Activated effector memory CD4-positive, alpha-beta T cell treated with Interleukin-2 at 50 U/mL for 16 hours (primary cell): ENCODE results near the gene ADGRG6.
"Not testable (repeated sequence)": the region's sequence is repeated elsewhere in the genome, so short reads cannot be mapped to it uniquely, and the experiment has no call there.

Experiments used
- DNase-seq: peaks from one replicate; pipeline ENCODE4 v3.0.0-alpha.2; 2020

Gene ADGRG6

DNA sequence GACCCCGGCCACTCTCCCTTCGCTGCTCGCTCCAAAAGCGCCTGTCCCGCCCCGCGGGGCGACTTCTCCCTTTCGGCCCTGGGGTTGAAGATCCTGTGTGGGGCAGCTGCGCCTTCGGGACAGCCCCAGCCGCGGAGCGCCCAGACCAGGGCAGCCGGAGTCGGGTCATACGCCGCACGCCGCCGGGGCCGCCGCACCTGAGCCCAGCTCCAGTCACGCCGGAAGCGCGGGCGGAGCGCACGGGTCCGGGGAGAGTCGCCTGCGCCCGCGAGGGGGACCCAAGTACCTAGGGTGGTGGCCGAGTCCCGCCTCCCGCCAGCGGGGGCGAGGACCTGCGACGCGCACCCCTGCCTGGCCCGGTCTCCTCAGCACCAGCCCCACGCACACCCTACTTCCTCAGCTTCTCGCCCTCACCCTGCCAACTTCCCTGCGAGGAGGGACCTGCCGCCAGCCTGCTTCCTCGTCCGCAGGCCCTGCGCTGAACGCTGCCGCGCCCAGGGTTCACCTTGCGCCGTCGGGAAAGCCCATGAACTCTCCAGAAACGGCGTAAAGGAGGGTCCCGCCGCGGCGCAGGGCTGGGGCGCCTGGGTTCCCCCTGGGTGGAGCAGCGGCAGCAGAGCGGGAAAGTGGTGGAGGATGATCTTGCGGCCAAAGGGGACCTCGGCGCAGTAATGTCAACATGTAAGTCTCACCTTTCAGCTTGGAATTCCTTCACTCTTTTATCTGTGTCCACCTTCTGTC is at the start of gene ADGRG6:
Gene ADGRG6, plus strand, starts transcription at position 357 of the 741 bp plus-strand sequence. Its CDS starts 323 bp downstream, at position 680.
- peak; percentile 0 for DNase-seq

DNA sequence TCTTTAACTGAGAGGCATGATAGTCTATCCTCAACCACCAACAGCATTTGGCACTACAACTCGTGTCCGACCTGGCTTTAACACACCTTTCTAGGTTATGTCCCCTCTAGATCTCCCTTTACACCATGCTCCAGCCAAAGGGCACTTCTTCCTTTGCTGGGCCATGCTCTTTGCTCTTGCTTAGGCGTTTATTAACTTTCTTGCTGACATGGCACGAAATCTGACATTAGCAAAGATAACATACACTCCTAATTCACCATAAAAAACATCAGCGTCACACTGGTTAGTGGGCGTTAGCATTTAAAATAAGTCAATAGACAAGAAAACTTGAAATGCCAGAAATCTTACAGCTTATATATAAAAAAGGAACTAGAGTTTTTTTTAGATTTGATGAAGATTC is 47.3 kb upstream of the ADGRG6 start:
- DNase-seq, result no peak

DNA sequence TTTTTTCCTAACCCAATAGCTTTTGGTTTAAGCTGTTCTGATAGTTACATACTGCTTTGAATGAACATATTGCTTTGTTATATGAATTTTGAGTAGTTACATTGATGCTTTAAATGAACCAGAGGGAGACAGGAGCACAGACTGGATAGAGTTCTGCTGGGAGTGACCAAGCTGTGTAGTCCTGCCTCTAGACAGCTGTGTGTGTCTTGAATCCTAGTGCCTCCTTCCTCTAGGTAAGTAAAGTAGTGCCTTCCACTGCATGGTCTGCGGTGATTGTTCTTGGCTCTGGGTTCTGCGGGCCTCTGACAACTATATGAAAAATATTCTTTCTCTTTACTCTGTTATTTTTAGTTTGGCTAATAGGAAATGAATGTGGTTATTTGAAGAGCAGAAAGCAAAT is 46.0 kb upstream of the ADGRG6 start:
- no peak for DNase-seq

DNA sequence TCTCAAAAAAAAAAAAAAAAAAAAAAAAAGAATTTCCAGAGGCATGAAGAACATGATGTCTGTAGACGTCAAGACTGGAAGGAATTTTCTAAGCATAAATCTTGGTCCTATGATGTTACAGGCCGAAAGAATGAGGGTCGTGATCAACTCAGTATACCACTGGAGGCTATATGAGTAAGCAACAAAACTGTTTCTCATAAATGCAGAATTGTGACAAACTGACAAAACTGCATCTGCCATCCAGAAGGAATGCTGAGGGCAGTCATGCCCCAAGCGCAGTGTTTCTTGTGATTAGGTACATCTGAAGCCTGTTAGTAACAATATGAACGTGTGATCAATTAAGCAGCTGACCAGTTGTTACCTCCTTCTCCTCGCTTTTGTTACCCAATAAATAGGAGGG is 43.5 kb upstream of the ADGRG6 start:
- no peak for DNase-seq

DNA sequence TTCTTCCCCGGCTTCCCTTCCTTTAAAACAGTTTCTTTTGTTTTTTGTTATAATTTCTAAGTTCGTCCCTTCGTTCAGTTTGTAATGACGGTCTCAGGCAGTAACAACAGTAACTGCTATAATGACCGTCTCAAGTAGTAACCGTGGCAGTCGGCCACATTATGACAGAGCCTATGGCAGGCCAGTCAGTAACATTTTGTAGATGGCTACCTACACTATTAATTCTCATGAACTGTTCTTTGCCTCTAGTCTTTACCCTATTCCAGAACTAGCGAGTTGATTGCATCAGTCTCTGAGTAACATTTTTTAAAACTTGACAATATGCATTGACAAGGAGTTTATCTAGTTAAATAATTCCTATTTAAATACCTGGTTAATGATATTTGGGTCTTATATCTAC is 43.0 kb upstream of the ADGRG6 start:
- DNase-seq, result no peak

DNA sequence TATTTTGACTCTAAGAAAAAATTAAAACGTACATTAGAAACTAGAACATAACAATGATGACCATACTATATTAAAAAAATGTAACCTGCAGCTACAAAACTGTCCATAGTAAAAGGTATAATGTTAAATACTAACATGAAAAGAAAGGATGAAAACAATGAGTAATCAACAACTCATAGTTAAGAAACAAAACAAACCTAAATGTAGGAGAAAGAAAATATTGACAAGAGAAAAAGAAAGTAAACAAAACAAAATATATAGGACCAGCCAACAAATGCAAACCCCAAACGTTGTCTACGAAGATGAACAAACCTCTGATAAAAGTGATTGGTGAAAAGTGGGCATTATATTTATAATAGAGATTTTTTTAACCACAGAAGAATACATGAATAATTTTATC is 41.1 kb upstream of the ADGRG6 start:
- no peak for DNase-seq

DNA sequence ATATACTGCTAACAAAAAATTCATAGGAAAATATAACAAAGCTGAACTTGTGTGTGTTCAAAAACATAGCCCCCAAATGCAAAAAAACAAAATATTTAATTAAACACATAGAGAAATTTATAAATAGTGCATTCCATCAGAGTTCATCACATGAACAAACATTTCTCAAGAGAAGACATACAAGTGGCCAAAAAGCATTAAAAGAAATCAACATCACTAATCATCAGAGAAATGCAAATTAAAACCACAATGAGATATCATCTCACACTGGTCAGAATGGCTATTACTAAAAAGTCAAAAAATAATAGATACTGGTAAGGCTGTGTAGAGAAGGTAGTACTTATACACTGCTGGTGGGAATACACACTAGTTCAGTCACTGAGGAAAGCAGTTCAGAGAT is 39.6 kb upstream of the ADGRG6 start:
- DNase-seq, result no peak

DNA sequence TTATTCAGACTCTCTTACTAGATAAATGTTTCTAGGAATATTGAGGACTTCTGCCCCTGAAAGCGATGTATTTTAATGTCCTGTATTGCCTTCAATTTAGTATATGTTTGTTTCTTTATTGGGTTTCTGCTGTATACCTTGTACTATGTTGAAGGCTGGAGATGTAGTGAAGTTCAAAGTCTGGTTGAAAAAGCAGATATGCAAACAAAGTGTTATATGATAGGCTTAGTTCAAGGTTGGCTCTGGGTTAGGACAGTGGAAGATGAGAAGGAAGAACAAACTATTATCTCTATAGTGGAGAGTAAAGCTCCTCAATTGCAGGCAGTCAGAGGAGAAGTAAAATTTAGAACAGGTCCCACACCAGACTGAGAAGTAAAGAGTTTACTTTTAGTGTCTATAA is 36.3 kb upstream of the ADGRG6 start:
- DNase-seq, result no peak

DNA sequence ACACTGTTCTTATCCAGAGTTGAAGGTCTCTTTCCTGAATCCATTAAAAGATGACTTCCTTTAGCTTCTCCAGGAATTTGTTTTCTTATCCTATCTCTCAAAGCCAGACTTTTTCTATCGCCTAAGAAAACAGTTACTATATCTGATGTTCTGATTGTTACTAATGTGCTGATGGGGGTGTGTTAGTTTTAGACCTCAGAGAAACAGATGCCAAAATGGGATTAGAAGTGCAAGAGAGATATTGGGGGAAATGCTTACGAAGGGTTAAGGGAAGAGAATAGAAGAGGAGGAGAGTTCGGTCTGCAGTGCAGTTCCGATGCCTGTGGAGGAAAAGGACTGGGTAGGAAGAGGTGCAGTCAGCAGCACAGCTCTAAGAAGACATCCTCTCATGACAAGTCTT is 35.7 kb upstream of the ADGRG6 start:
- no peak for DNase-seq

DNA sequence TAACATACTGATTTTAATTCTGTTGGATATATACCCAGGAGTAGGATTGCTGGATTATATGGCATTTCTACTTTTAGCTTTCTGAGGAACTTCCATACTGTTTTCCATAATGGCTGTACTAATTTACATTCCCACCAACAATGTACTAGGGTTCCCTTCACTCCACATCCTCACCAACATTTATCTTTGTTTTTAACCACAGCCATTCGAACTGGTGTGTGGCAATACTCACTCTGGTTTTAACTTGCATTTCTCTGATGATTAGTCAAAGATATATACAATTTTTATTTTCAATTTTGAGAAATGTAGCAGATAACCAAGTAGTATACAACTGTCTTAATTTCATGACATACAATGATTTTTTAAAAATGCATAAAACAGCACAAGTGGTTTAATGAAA is 30.3 kb upstream of the ADGRG6 start:
- DNase-seq, result no peak

DNA sequence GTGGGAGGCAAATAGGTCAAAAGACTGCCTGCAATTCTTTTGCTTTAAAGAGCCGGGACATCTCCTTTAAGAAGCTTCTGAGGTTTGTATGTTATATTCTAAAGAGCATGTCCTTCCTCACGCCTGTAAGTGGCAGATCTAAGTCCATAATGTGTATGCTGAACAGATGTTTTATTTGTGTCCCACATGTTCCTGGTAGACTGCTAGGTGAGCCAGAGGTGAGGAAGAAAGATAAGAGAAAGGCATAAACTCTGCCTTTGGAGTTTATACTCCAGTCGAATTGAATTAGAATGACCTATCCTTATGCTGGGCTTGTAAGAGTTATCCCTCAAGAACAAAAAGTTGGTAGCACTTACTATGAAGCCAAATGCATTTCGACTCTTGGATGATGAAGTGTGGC is 27.2 kb upstream of the ADGRG6 start:
- no peak for DNase-seq

DNA sequence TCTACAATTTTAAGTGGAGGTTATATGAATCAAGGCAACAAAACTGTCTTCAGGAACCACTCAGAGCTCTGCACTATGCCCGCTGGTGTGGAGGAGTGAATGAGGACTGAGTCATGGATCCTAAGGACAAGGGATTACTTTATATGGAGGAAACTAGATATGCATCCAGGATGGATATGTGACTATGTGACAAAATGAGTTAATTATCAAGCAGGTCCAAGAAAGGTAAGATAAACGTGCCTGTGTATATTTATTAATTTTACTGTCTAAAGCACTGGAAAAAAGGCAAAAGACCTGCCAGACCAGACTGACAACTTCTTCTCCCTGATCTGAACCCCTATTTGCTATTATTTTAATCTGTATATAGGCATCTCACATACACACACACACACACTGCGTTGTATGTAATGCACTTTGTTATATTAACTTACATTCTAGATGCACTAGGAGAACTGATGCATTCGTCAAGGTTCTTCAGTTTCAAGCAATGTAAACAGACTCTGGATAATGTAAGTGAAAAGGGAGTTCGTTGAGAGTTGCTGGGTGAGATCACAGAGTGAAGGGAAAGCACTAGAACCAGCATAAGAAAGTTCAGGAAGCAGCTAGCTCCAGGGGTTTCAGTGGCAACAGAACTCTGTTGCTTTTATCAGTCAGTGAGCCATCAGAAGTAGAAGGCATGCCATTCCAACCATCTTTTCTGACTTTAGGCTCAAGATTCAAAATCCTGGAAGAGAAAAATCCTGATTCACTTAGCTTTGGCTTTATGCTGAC is 26.4 kb upstream of the ADGRG6 start:
- DNase-seq, result no peak

DNA sequence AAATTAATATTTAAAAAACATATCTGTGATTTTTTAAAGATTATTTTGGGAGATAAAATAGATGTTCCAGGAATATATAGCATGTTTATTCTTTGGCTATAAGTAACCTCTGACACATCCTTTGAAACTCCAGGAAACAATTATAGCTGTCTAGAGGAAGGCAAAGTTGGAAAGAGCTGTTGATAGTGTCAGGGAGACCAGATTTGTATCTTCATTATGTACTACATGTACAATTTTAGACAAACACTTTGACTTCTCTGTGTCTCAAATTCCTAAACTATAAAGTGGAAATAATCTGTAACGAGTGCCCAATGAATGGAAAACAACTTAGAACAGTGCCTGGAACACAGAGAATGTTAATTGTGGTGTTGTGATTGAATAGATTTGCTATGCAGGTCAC is 25.6 kb upstream of the ADGRG6 start:
- DNase-seq, result no peak

DNA sequence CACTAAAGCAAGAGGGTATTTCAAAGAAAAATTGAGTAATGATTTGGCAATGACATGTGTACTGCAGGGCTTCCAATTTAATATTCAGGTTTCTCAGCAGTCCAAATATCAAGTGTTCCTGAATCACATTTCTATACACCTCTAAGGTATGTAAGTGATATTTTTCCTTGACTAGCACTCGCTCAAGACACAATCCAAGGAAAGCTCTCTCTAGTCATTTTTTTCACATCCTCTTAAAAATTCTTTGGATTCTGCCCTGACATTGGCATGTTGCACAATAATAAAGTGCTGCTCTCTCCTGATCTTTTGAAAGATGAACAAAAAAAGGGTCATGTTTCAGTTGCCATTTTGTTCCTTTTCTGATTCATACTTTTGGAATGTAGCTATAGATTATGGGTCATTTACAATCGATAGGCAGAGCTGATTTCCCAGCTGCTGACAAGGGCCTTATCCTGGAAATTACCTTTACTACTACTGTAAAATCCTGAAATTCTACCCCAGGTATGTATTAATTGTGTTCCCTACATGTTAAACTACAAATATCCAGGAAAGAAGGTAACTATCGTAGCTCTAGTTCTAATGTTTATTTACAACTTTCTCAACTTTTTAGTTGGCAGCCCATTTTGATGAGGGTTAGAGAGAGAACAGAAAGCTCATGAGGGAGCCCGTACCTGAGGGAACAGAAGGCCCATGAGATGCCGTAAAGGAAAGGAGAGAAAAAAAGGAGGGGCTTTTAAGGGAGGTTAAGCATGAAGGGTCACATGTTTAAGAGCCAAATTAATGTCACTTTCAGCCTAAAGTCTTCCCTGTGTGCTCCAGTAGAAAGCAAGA is 22.2 kb upstream of the ADGRG6 start:
- DNase-seq, result no peak

DNA sequence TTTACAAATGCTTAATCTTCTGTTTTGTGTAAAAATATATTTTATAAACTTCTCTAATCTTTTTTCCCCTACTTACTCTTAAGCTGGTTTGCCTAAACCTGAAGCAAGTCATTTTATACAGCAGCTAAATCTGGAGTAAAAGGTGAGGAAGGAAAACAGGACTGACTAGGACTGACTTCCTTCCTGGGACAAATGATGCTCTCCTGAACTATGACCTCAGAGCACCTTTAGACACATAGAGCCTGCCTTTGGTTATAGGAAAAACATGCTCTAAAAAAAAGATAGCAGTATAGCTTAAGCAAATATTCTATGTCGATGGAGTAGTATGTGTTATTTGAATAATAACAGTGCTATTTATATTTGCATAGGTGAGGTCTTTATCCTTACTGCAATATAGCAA is 21.5 kb upstream of the ADGRG6 start:
- no peak for DNase-seq

DNA sequence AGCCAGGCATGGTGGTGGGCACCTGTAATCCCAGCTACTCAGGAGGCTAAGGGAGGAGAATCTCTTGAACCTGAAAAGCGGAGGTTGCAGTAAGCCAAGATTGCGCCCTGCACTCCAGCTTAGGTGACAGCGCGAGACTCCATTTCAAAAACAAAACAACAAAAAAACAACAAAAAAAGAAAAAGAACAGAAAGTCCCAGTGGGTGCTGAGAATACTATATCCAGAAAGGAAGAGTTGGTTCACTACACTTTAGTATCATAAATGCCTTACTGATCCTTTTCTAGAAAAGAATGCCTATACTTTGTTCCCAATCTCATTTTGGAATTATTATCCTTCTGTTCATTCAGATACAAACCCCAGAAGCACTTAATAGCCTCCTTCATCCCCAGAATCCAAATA is 20.9 kb upstream of the ADGRG6 start:
- no peak for DNase-seq

DNA sequence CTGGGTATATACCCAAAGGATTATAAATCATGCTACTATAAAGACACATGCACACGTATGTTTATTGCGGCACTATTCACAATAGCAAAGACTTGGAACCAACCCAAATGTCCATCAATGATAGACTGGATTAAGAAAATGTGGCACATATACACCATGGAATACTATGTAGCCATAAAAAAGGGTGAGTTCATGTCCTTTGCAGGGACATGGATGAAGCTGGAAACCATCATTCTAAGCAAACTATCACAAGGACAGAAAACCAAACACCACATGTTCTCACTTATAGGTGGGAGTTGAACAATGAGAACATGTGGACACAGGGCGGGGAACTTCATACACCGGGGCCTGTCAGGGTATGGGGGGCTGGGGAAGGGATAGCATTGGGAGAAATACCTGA is 18.7 kb upstream of the ADGRG6 start:
- not testable (repeated sequence) for DNase-seq

DNA sequence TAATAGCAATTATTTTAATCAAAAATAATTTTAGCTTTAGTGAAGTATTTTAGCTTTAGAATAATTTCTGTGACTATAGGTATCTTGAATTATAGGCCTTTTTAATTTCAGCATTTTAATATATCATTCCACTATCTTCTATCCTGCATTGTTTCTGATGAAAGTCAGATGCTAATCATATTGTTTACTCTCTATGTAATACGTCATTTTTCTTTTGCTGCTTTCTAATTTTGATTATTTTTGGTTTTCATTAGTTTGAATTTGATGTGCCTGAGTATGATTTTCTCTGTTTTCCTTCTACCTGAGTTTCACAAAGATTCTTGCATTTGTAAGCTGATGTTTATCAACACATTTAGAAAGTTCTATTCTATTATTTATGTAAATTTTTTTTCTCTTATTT is 17.4 kb upstream of the ADGRG6 start:
- DNase-seq, result no peak

DNA sequence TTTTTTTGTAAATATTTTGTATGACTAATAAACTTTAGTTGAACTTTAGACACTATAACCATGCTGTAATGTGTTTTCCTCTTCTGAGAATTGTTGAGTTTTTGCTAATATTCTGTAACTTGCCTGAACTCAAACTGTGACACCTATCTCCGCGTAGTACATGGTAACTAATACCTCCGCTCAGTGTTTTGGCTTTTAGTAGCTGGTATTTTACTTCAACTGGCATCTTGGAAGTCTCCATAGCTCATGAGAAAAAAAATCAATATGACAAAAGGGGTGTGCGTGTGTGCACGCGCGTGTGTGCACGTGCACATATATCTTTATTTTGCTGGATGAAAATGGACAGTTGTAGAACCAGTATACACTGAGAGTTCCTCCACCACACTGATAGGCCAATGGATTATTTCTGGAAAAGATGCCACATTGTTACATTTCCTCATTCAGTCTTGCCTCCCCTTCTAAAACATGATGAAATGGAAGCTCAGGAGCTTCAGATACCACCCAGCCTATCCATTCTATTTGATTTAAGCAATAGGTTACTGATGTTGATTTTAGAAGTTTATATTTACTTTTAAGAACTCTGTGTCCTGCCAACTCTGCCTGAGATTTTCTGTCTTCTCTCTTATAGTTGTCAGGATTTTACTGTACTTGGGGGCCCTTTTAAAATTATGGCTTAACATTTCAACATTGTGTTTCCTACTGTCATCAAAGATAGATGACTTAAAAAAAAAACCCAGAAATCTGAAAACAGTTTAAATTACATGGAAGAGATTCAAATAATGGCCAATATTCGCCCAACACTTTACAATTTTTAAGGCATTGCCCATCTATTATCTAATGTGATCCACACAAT is 16.3 kb upstream of the ADGRG6 start:
- DNase-seq, result no peak

DNA sequence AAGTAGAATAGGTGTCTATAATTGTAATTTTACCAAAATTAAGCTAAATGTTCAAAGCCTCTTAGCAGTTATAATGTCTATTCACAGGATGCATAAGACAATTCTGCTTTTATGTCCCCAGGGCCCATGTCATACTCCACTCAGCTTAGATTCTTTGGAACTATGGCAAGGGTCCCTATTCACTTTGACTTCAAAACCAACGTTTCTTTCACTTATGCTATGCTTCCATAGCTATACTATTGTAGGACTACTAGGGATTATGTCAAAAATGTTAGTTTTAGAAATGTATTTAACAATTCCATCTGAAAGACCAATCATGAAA is 15.8 kb upstream of the ADGRG6 start:
- no peak for DNase-seq

DNA sequence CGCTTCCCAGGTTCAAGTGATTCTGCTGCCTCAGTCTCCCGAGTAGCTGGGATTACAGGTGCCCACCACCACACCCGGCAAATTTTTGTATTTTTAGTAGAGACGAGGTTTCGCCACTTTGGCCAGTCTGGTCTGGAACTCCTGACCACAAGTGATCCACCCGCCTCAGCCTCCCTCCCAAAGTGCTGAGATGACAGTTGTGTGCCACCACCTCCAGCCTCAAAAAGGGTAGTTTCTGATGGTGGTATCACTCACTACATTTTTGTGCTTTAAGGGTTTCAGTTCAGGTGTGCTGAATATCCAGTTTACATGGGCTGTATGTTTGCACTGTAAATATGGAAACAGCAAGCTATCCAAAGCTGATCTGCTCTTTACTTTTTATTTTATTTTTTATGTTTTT is 12.1 kb upstream of the ADGRG6 start:
- DNase-seq, result no peak

DNA sequence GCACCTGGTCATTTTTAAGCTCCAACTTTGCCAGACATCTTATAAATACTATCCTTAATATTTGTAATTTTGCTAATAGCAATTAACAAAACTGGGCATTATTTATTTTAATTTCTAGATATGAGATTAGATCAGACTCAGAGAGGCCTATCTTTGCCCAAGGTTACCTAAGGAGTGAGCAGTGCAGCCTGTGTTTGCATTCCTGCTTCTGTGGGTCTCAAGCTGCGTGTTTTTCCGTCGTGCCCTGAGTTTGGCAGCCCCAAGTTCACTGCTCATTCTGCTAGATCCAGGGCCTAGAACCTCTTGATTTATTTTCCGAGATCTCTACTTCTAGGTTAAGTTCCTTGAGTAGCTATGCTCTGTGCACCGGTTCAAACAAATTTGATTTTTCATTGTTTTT is 11.0 kb upstream of the ADGRG6 start:
- no peak for DNase-seq

DNA sequence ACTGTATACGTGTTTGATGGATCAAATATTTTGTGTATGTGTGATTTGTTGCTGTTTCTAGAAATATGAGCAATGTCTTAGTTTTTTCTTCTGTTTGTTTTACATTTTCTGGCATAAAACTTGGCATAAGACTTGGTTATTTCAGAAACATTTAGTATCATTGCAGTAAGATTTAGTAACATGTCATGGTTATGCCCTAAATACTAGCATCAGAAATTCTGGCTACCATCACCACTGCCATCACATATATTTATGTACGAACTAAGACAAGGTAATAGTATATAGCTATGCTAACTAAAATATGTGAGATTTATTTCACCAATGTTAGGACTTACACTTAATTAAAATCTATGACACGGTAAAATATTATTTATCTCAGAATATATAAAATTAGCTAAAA is 10.3 kb upstream of the ADGRG6 start:
- no peak for DNase-seq
